Measurements from ENCODE around the gene MVB12B.

Gene MVB12B

DNA sequence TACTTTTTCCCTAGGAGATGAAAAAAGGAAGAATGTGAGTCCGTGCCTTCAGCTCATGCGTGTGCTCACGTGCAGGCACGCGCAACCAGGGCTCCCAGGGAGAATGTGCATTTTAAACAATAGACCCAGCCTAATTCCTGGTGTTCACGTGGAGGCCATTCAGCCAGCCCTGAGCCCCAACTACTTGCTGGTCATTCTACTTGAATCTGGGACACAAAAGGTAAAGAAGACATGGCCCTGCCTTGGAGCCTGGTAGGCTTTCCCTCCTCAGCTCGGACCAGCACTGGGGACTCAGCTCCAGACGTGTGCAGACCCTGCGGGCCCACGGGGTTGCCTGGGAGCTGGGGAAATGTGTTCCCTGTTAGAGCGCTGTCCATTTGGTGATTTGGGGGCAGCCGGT is 125.5 kb downstream of the MVB12B start:
- no peak for DNase-seq (ENCODE audit: low read depth in 2 of 2)

DNA sequence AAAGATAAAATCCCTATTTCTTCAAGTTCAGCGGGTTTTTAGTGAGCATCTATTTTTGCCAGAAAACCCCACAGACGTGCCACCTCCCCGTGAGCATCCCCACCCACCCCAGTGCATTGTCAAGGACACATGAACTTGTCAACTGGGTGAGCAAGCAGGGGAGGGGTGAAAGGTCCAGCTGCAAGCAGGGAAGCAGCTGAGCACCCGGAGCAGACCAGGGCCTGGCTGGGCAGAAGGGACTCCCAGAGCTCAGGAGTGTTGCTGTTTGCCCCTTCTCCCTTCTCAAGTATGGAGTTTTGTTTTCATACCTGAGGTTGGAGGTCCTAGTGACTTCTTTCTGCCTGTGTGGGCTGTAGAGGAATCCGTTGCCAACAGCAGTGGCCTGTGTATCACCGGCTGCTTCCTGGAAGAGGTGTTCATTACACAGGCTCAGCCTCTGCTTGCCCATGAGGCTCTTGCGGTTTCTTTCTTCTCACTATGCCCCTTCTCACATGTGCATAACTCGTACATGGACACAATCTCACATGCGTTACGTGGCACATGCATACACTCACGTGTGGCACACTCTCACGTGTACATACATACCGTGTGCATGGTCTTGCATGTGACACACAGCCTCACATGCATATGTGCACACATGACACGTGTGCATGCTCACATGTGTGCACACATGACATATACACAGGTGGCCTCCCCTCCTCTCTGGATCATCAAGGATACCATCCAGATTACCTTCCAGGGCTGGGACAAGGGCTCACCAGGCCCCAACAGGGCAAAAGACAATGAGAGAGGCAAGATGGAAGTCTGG is 126.7 kb downstream of the MVB12B start:
- DNase-seq (ENCODE audit: low read depth in 2 of 2), result no peak

DNA sequence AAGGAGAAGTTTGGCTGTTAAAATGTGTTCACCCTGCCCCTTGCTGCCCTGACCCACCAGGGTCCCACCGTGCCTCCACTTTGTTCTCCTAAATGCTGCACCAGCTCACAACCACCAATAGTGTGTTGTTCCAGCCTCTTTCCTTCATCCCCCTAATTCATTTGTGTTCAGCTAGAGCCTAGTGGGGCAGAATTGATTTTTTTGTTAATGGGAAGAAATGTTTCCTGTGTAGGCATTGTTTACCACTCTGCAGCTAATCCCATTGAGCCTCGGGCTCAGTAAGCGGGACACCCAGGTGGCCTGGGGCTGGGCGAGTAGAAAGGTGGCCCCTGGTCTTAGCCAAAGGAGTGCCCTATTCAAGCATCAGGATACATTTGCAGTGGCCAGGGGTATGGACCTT is 127.6 kb downstream of the MVB12B start:
- DNase-seq (ENCODE audit: low read depth in 2 of 2), result no peak

DNA sequence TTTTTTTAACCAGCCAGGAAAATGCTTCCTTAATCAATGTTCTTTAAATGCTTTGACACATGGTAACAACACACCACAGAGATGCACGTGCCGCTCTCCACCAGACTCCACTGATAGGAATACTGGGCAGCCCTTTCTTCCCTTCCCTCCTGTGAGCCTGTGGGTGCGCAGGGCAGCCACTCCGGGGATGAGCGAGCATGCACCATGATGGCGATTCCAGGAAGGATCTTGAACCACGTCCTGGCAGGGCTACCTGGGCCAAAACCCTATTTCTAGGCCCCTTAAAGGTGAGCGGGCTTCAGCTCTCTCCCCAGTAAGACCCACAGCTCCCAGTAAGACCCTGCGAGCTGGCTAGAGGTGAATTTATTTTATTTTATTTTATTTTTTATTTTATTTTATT is 128.2 kb downstream of the MVB12B start:
- no peak for DNase-seq (ENCODE audit: low read depth in 2 of 2)

DNA sequence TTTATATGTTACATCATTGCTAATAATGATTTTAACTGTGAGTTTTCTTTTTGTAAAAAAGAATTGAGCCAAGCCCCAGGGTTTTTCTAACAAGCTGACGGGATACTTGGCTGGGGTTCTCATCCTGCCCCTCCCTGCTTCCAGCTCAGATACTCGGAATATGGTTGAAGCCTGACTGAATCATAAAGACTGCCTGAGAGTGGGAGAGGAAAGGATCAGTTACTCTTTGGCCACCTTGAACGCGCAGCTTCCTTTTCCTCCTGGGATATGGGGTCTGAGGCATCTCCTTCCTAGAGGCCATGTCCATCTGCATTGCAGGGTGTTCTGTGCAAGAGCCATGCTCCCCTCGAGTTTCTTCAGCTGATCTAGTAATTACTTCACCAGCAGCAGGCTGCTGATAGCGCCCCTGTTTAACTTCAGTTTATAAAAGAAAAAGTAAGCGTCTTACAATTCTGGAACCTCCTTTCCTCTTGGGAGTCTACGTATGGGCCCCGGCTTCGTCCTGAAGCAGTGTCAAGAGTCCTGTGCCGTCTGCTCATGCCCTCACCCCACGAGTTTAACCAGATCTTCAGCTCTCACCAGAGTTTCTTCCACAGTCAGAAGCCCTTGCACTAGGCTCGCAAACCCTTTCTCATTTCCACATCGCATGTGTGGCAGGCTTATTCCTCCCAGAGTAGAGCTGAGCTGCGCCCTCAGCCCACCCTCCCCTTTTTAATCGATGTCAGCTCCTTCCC is 130.0 kb downstream of the MVB12B start:
- DNase-seq (ENCODE audit: low read depth in 2 of 2), result no peak

DNA sequence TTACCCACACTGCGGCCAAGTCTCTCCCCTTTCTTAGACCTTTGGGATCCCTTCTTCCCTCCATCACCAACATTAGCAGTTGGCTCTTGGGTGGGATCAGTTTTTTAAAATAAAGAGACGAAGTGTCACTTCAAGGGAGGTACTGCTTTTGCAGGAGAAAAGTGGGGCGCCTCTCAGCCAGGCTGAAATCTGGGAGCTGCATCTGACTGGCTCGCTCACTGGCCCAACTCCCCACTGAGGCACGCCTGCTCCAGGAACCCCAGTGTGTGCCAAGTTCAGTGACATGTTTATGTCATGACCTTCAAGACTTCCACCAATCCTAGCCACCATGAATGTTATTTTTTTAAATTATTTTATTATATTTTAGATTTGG is 130.5 kb downstream of the MVB12B start:
- DNase-seq (ENCODE audit: low read depth in 2 of 2), result no peak

DNA sequence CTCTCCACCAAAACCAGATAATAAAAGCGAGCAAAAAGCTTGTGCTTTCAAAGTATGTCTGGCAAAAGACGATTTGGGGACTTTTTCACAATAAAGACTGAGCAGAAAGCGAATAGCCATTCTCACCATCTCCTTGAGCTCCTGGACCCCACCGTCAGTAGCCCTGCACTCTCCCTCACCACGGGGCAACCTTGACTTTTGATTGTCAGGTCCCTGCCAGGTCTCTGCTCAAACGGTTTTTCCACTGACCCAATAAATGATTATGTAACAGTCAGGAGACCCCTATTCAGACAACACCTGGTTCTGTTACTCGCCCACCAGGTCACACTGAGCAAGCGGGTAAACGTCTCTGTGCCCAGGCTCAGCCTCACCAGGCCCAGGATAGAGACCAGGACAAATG is 131.3 kb downstream of the MVB12B start:
- no peak for DNase-seq (ENCODE audit: low read depth in 2 of 2)

DNA sequence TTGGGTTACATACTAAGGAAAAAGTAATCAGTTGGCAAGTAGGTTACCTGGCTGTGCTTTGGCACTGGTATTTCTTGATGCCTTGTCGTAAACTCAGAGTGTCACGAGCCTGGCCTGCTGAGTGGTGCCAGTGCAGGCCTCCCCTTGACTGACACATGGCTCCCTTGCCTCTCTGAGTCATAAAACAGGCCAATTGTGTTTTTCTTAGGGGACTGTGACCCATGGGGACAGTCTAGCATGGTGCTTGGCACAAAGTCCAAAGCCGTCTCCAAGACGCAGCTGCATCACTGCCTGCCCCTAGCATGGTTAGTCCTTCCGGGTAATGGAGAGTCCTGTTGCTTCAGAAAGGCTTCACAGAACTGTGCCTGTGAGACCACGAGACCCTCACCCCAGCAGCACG is 132.5 kb downstream of the MVB12B start:
- no peak for DNase-seq (ENCODE audit: low read depth in 2 of 2)

DNA sequence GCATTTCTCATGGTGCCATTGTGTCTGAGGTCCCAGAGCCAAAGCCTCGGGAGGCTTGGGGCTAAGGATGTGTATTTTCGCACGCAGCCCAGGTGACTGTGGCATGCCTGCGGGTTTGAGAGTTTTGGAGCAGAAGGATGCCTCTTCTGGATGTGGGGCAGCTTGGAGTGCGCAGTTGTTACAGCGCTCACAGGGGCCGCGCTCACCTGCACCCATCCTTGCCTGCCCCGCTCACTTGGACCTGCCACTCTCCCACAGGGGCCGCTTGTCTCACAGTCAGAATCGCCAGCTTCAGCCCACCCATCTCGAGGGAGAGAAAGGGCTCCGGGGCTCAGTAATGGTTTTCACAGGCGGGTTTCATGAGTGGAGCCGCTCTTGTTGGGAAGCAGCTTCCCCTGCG is 132.9 kb downstream of the MVB12B start:
- DNase-seq (ENCODE audit: low read depth in 2 of 2), result no peak

DNA sequence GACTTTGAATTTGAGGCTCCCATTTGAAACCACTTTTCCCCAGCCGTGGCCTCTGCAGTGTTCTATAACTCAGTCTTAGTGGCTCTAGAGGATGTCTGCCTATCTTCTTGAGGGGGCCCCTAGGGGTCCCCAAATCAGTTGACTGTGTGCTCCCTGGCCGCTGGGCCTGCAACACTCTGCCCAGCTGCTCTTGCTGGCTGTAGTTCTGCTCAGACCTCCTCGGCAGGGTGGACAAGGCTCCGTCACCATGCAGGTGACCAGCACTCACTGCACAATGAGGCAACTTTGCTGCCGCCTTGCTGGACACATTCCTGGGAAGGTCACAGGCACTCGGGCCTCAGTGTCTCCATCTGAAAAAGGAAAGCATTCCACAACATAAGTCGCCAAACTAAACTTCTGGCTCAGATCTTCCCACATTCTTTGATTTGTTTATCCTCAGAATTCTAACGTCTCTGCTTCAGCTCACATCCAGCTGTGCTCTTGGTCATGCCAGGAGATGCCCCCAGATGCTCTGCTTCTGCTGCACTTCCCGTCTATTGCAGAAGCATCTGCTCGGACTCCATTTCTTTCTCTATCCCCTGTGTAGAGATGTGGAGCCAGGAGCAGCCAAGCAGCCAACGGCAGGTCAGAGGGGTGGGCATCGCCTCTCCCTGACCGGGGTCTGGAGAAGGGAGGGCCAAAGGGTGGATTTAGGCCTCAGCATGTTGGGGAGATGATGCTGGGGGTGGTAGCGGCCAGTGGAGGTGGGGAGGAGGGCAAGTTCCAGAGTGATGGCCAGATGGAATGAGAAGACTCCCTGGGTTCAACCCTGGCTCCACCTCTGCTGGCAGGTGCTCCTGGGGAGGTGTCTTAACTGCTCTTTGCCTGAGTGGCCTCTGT is 133.6 kb downstream of the MVB12B start:
- no peak for DNase-seq (ENCODE audit: low read depth in 2 of 2)

DNA sequence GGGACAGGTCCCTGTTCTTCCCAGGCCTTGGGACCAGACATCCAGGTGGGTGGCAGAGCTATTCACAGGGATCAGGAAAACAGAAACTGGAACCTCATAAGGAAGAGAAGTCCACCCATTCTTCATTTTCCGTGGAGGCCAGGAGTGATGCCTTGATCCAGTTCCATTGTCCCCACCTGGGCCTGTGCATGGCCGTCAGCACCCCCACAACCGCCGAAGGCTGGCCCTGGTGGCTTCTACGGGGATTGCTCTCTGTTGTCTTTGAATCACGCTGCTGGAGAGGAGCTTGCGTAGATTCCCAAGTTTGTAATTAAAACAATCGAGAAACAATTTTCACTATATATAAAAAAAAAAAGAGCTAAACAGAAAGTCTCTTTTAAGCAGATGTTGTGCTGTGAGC is 134.4 kb downstream of the MVB12B start:
- no peak for DNase-seq (ENCODE audit: low read depth in 2 of 2)

DNA sequence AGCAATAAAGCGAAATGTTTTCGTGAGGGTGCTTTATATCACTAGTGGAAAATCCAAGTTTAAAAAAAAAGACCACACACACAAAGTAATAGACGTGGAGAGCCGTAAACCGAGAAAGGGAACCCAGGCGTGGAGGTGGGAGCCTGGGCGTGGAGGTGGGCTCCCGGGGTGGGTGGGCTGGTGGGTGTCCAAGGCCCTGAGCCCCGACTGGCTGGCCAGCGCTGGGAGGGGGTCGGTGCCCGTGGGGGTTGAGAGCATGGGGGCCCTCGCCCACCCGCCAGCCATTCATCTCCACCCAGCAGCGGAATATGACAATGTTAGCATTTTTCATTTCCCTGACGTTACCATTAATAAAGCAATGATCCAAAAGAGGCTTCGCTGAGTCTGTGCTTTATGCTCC is 135.0 kb downstream of the MVB12B start:
- no peak for DNase-seq (ENCODE audit: low read depth in 2 of 2)

DNA sequence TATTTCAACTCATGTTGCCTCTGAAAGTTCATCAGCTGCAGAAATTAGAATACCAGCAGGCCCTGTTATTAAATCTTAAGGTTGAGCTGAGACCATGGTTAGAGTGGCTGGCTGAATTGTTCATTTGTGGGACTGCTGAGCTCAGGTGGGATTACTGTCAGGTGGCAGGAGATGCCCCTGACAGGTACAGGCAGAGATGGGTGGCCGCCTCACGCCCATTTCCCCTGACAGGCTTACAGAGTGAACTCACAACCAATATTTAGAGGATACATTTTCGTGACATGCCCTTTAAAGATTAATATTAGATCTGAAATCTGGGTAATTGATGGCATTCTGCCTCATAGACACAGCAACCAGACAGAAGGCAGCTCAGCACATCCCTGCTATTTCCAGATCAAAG is 136.0 kb downstream of the MVB12B start:
- no peak for DNase-seq (ENCODE audit: low read depth in 2 of 2)

DNA sequence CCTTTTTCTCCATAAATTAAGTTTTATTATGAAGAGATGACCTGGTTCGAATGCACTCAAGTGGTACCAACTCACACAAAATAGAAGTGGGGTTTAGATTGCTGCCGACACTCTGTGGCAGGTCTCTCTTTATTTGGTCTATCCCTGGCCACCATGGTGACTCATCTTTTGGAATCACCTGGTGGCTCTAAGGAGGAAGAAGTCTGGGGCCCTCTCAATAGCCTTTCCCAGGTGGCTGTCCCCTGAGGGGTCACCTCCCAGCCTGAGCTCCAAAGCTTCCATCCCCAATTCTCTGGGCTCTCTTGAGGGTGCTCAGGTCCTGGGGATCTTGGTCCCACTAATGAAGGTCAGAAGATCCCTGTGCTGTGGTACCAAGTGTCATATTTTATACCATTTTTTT is 136.8 kb downstream of the MVB12B start:
- no peak for DNase-seq (ENCODE audit: low read depth in 2 of 2)

DNA sequence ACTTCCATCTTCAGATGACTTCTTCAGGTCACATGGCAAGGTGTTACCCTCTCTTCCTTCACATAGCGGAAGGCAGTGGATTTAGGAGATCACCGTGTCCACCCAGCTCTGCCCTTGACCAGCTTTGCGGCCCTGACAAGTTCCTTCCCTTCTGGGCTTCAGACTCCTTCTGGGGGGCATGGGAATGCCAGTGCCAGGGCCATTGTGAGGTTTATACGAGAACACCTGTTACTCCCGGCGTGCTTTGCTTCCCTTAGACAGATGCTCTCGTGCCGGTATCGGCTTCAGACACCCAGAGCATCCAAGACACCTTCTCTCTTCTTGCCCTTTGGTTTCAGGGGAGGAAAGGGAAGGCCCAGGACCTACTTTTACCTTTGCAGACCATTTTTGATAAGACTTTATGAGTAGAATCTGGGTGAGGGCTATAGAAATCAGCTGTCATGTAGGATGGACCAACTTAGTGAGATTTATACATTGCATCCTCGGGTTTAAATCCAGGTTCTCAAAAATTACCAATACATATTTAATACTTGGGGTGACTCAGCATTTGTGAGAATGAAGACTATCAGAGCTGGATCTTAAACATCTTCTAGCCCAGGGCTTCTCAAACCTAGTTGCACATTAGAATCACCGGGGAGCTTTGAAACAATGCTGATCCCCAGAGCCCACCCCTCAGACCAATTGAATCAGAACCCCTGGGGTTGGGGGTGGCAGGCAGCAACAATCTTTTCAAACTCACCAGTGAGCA is 138.2 kb downstream of the MVB12B start:
- DNase-seq (ENCODE audit: low read depth in 2 of 2), result no peak

DNA sequence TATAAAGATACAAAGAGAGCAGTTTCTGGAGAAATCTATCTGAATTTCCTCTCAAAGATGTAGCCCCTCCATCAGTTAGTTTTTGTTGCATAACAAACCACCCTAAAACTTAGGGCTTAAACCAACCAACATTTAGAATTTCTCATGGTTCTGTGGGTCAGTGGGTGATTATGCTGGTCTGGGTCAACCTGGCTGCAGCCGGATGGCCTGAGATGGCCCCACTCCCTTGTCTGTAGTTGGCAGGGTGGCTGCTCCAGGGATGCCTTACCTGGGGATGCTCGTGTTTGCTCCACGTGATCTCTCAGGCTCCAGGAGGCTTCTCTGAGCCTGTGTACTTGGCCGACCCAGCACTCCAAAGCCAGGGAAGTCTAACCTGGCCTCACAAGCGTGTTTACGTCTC is 139.3 kb downstream of the MVB12B start:
- DNase-seq (ENCODE audit: low read depth in 2 of 2), result no peak

DNA sequence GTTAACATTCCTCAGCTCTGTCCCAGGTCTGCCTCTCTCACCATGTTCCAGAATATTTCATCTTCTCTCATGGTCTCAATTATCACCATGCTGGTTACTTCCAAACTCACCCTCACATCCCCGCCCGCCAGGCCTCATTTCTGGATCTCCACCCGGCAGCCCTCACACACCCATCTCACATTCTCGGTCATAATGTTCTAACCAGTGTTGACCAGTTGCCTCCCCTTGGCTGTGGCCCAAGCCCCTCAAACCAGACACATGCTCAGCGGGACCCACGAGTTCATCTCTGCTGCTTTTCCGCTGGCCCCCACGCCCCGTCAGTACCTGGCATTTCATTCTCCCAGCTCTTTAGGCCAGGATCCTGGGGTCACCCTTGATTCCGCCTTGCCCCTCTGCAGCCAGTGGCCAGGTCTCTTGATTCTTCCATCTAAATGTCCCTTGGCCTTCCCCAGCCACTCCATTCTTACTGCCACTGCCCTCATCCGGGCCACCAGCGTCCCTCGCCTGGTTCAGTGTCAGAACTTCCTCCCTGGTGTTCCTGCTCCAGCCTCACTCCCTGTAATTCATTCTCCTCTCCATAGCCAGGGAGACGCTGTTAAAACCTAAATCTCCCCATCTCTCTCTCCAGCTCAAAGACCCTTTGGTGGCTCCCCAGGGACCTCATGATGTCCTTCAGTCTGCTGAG is 141.7 kb downstream of the MVB12B start:
- DNase-seq (ENCODE audit: low read depth in 2 of 2), result no peak

DNA sequence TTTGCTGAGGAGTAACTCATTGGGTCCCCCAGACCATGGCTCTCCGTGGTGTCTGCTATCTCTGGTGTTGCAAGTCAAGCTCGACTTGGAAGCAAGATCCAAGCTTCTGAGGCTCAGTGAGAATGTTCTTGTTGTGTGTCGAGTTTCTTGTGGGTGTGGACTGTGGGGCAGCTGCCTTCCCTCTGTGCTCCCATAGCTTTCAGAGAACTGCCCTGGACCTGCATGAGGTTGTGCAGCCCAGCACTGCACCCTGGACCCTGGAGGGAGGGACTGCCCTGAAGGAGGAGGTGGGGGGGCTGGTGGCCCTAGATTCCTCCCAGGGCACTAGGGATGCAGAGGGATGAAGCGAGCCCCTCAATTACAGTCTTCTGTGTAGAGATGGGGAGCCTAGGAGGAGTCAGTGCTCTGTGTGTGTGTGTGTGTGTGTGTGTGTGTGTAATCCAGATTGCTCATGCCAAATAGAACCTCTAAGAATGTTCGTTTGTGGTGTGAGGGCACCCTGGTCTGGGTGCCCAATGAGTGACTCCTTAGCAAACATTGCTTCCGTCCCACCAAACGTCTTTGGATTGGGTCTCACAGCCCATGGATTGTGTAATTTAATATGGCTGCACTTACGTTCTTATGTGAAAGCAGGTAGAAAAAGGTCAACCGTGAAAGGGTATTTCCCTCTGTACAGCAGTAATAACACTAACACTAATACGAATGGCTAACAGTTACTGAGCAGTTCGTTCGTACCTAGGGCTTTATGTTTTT is 143.8 kb downstream of the MVB12B start:
- no peak for DNase-seq (ENCODE audit: low read depth in 2 of 2)

DNA sequence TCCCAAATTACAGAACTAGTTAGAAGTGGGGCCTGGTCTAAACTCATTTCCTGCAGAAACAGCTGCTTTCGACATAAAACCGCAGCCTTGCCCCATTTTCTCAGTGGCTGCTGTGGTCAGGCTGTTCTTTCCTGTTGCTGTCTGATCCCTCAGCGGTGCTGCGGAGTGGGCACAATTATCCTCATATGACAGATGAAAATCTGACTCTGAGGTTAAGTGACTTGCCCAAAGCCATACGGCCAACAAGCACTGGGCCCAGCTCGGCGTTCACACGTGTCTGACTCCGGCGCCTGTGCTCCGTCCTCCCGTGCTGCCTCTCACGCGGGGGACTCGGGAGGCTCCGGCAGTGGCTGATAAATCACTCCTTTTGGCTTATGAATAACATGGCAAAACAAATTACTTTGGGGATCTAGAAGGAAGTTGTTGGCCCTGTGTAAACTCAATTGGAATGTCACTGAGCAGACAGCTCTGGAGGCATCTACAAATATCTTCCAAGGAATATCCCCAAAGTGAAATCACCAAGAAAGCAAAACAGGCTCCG is 144.5 kb downstream of the MVB12B start:
- peak; percentile 52 to 73 for DNase-seq (ENCODE audit: low read depth in 2 of 2)

Measured in stimulated activated CD8-positive, alpha-beta memory T cell treated with anti-CD3 and anti-CD28 coated beads, Interleukin-2, amount 100 ng/mL, for 48 hours (primary cell).